Uterus (tissue), 2 donors: Measurements from ENCODE around the gene HIPK1.

Experiments
- CTCF ChIP-seq, 4 experiments: fragments of 200-600 bp in 2 of 4; fragments of 450-650 bp in 2 of 4; sonication (generic) in 2 of 4; IDR thresholded peaks; one replicate each; pipeline ENCODE4 v1.5.1; 2016 to 2019; ENCODE audit warnings: antibody characterized with exemption in 4 of 4, mild to moderate bottlenecking in 2 of 4, moderate library complexity in 1 of 4
- POLR2A ChIP-seq, 2 donors: fragments of 450-650 bp; IDR thresholded peaks; one replicate each; pipeline ENCODE4 v1.6.1; 2016; ENCODE audit warnings: antibody characterized with exemption in 2 of 2, mild to moderate bottlenecking in 1 of 2, moderate library complexity in 1 of 2

- no peak for TF ChIP-seq CTCF (IDR thresholded peaks at IDR 0.05)
- TF ChIP-seq POLR2A (IDR thresholded peaks at IDR 0.05) = no peak
These were observed 53.8 kb downstream of the HIPK1 start for GRCh38 chr1:113982949-113983348.
